Ishikawa (cell line): ENCODE measurements around the gene SULT1B1.

Experiments used
- CEBPB ChIP-seq: IDR thresholded peaks from 2 replicates; pipeline ENCODE4 v1.6.1; 2012
- EP300 ChIP-seq: IDR thresholded peaks from 2 replicates; pipeline ENCODE4 v1.6.1; 2012; ENCODE audit warnings: borderline replicate concordance
- FOXM1 ChIP-seq: IDR thresholded peaks from 2 replicates; pipeline ENCODE4 v1.6.1; 2012; ENCODE audit warnings: low read depth, borderline replicate concordance
- MAX ChIP-seq: IDR thresholded peaks from 2 replicates; pipeline ENCODE4 v1.6.1; 2012
- REST ChIP-seq: IDR thresholded peaks from 2 replicates; pipeline ENCODE4 v1.6.1; 2012; ENCODE audit warnings: low read depth, mild to moderate bottlenecking
- YY1 ChIP-seq: IDR thresholded peaks from 2 replicates; pipeline ENCODE4 v1.6.1; 2012; ENCODE audit warnings: low read depth

DNA sequence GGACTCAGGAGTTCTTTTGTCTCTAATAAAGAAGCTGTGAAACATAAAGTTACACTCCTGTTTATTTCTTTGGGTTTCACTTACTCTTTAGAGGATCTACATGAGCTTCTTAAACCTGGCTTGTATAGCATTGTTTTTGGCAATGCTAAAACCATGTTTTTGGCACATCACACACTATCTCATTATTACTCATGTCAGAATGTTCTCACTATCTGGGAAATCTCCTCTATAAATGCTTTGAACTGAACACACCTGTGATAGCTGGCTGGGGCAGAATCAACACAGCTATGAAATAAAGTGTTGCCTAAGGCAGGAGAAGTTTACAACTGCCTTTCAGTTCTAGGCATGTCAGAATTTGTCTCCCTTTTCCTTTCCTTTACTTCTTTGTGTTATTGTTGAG, 52.6 kb downstream of the SULT1B1 start:
- TF ChIP-seq REST (no peak), MAX (no peak), FOXM1 (no peak), YY1 (no peak), CEBPB (no peak), EP300 (no peak)
